Panc1 (cell line): ENCODE measurements around the gene TNNC2.

ENCODE experiments used
- POLR2AphosphoS5 ChIP-seq: IDR thresholded peaks from 2 replicates; pipeline ENCODE4 v1.6.1; 2012; ENCODE audit warnings: mild to moderate bottlenecking, low read depth, low read length, moderate library complexity
- SIN3A ChIP-seq: IDR thresholded peaks from 2 replicates; pipeline ENCODE4 v1.6.1; 2012; ENCODE audit warnings: low read depth, mild to moderate bottlenecking, low read length, moderate library complexity, borderline replicate concordance; ENCODE audit not compliant: insufficient read depth
- TCF7L2 ChIP-seq: IDR thresholded peaks from 2 replicates; pipeline ENCODE4 v1.6.1; 2011; ENCODE audit warnings: mild to moderate bottlenecking, low read depth, low read length, inconsistent platforms
- TF ChIP-seq, protein P1 (sequence below): fragments of 450-650 bp; IDR thresholded peaks from 2 replicates; pipeline ENCODE4 v1.5.1; 2017; ENCODE audit warnings: mild to moderate bottlenecking
- TF ChIP-seq, protein P2 (sequence below), 2 experiments: IDR thresholded peaks; 2 replicates each; pipeline ENCODE4 v1.6.1; 2011 to 2012; ENCODE audit warnings: low read depth in 2 of 2, control low read depth in 1 of 2, low read length in 1 of 2, mild to moderate bottlenecking in 1 of 2, moderate library complexity in 1 of 2; ENCODE audit not compliant: insufficient read depth in 1 of 2

DNA sequence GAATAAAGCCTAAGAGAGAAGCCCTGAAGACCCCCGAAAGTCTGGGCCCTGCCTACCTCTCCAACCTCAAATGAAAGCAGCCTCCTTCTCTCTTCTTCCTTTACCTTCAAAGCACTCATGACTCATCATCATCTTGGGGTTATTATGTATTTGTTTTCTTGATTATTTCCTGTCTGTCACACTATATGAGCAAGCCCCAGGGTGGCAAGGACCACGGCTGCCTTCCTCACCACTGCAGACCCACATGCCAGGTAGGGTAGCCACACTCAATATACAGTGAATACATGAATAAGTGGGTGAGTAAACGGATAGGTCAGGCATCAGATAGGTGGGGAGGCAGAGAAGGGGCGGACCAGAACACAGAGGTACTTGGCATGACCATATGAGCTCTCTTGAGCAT is 44.2 kb downstream of the TNNC2 start:
- no peak for TF ChIP-seq POLR2AphosphoS5
- TF ChIP-seq, protein P1, sequence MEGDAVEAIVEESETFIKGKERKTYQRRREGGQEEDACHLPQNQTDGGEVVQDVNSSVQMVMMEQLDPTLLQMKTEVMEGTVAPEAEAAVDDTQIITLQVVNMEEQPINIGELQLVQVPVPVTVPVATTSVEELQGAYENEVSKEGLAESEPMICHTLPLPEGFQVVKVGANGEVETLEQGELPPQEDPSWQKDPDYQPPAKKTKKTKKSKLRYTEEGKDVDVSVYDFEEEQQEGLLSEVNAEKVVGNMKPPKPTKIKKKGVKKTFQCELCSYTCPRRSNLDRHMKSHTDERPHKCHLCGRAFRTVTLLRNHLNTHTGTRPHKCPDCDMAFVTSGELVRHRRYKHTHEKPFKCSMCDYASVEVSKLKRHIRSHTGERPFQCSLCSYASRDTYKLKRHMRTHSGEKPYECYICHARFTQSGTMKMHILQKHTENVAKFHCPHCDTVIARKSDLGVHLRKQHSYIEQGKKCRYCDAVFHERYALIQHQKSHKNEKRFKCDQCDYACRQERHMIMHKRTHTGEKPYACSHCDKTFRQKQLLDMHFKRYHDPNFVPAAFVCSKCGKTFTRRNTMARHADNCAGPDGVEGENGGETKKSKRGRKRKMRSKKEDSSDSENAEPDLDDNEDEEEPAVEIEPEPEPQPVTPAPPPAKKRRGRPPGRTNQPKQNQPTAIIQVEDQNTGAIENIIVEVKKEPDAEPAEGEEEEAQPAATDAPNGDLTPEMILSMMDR = no peak
- no peak for TF ChIP-seq SIN3A
- TF ChIP-seq, protein P2, sequence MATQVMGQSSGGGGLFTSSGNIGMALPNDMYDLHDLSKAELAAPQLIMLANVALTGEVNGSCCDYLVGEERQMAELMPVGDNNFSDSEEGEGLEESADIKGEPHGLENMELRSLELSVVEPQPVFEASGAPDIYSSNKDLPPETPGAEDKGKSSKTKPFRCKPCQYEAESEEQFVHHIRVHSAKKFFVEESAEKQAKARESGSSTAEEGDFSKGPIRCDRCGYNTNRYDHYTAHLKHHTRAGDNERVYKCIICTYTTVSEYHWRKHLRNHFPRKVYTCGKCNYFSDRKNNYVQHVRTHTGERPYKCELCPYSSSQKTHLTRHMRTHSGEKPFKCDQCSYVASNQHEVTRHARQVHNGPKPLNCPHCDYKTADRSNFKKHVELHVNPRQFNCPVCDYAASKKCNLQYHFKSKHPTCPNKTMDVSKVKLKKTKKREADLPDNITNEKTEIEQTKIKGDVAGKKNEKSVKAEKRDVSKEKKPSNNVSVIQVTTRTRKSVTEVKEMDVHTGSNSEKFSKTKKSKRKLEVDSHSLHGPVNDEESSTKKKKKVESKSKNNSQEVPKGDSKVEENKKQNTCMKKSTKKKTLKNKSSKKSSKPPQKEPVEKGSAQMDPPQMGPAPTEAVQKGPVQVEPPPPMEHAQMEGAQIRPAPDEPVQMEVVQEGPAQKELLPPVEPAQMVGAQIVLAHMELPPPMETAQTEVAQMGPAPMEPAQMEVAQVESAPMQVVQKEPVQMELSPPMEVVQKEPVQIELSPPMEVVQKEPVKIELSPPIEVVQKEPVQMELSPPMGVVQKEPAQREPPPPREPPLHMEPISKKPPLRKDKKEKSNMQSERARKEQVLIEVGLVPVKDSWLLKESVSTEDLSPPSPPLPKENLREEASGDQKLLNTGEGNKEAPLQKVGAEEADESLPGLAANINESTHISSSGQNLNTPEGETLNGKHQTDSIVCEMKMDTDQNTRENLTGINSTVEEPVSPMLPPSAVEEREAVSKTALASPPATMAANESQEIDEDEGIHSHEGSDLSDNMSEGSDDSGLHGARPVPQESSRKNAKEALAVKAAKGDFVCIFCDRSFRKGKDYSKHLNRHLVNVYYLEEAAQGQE (IDR thresholded peaks at IDR 0.05; ENCODE audit: insufficient read depth in 1 of 2, low read depth in 2 of 2, low read length in 1 of 2) = no peak
- no peak for TF ChIP-seq TCF7L2
